ENCODE measurements around the gene STK32B. TPM values are rescaled to one million over a fixed set of nuclear protein-coding genes. Genes with fewer than 3 reads are reported as not detected.

Gene STK32B
- polyA plus RNA-seq, 2 of the 4 experiments (the other 2 are of a cell fraction): 7.6 to 12.1 TPM

GRCh38 chr4:5357870-5358269, 306.6 kb downstream of the STK32B start:
- no peak for TF ChIP-seq ZNF302 (CRISPR knock-in tag; IDR thresholded peaks at IDR 0.05)
- TF ChIP-seq RAD21 (conservative IDR thresholded peaks at IDR 0.05 in 1 of 2, IDR thresholded peaks at IDR 0.05 in 1 of 2): no peak
- TF ChIP-seq TFCP2L1 (CRISPR knock-in tag; IDR thresholded peaks at IDR 0.05): no peak
- TF ChIP-seq PBX3 (IDR thresholded peaks at IDR 0.05): no peak
- TF ChIP-seq RARB (CRISPR knock-in tag; IDR thresholded peaks at IDR 0.05): no peak
- no peak for TF ChIP-seq POLR2A (IDR thresholded peaks at IDR 0.05; ENCODE audit: low read length)
- TF ChIP-seq EHF (CRISPR knock-in tag; IDR thresholded peaks at IDR 0.05): no peak
- no peak for TF ChIP-seq HEYL (CRISPR knock-in tag; IDR thresholded peaks at IDR 0.05)
- WGBS (ENCODE audit: missing lambda C conversion rate): 74% methylated on average over 5 of the region's 5 CpGs
- ATAC-seq: no peak
- no peak overlapping the region for H3K4me3 ChIP-seq
- H3K4me1 ChIP-seq: no peaks in the 10 kb centered on the region
- FAIRE-seq: no peak
- no peaks in the 10 kb centered on the region for H3K9me3 ChIP-seq
- CTCF ChIA-PET: no interaction called here
- no peak overlapping the region for H3K4me2 ChIP-seq
- POLR2A ChIA-PET: no interaction called here
- H3K27ac ChIP-seq: no peak overlapping the region
- no peak for DNase-seq (ENCODE audit: low read depth in 1 of 2, low spot score in 1 of 2)

DNA sequence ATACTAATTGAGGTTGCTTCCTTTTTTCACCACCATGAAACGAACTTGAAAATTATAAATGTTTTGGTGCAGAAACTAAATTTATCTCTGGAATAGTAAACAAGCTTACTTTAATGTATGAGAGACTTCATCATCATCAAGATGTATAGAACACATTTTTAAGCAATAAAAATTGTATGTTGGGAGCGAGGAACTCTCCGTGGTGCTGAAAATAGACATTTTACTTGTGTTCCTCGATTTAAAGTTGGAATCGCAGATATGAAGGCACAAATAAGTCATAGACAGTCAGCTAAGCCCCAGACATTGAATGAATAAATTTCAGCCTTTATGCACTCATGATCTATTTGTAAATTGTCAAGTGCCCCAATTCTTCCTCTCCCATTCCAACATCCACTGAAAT, 310.7 kb downstream of the STK32B start:
- ChIA-PET CTCF (interaction anchor here (1.2 to 1.8 kb wide), 3 partner anchors 38 to 311 kb away, joined by 3 to 4 read pairs (median 3); partner anchors contain the start of gene STK32B), POLR2A (no interaction called here)
- Histone ChIP-seq H3K27ac (no peak overlapping the region), H3K4me2 (no peak overlapping the region), H3K4me3 (no peak overlapping the region), H3K4me1 (peaks cover 25% of the 10 kb centered on the region), H3K9me3 (no peaks in the 10 kb centered on the region)
- no peak for DNase-seq (ENCODE audit: low read depth in 1 of 2, low spot score in 1 of 2)
- TF ChIP-seq, protein P1, sequence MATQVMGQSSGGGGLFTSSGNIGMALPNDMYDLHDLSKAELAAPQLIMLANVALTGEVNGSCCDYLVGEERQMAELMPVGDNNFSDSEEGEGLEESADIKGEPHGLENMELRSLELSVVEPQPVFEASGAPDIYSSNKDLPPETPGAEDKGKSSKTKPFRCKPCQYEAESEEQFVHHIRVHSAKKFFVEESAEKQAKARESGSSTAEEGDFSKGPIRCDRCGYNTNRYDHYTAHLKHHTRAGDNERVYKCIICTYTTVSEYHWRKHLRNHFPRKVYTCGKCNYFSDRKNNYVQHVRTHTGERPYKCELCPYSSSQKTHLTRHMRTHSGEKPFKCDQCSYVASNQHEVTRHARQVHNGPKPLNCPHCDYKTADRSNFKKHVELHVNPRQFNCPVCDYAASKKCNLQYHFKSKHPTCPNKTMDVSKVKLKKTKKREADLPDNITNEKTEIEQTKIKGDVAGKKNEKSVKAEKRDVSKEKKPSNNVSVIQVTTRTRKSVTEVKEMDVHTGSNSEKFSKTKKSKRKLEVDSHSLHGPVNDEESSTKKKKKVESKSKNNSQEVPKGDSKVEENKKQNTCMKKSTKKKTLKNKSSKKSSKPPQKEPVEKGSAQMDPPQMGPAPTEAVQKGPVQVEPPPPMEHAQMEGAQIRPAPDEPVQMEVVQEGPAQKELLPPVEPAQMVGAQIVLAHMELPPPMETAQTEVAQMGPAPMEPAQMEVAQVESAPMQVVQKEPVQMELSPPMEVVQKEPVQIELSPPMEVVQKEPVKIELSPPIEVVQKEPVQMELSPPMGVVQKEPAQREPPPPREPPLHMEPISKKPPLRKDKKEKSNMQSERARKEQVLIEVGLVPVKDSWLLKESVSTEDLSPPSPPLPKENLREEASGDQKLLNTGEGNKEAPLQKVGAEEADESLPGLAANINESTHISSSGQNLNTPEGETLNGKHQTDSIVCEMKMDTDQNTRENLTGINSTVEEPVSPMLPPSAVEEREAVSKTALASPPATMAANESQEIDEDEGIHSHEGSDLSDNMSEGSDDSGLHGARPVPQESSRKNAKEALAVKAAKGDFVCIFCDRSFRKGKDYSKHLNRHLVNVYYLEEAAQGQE (IDR thresholded peaks at IDR 0.05): peak; percentile 94
- TF ChIP-seq, protein P2, sequence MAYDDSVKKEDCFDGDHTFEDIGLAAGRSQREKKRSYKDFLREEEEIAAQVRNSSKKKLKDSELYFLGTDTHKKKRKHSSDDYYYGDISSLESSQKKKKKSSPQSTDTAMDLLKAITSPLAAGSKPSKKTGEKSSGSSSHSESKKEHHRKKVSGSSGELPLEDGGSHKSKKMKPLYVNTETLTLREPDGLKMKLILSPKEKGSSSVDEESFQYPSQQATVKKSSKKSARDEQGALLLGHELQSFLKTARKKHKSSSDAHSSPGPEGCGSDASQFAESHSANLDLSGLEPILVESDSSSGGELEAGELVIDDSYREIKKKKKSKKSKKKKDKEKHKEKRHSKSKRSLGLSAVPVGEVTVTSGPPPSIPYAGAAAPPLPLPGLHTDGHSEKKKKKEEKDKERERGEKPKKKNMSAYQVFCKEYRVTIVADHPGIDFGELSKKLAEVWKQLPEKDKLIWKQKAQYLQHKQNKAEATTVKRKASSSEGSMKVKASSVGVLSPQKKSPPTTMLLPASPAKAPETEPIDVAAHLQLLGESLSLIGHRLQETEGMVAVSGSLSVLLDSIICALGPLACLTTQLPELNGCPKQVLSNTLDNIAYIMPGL (CRISPR knock-in tag; IDR thresholded peaks at IDR 0.05; ENCODE audit: borderline replicate concordance): no peak
- TF ChIP-seq RNF2 (IDR thresholded peaks at IDR 0.05; ENCODE audit: borderline replicate concordance, low read depth): no peak
- TF ChIP-seq HOXB13 (CRISPR knock-in tag; IDR thresholded peaks at IDR 0.05; ENCODE audit: low read depth): no peak
- no peak for TF ChIP-seq HES2 (IDR thresholded peaks at IDR 0.05)
- no peak for TF ChIP-seq FOSB (CRISPR knock-in tag; IDR thresholded peaks at IDR 0.05)
- no peak for TF ChIP-seq POLR2AphosphoS2 (conservative IDR thresholded peaks at IDR 0.05; ENCODE audit: low read length)
- peak; percentile 77; the same call in 1 of the 2 replicates for TF ChIP-seq EHMT2 (IDR thresholded peaks at IDR 0.05; ENCODE audit: low read depth)
- no peak for FAIRE-seq
- WGBS (ENCODE audit: missing lambda C conversion rate): 83% methylated on average over 5 of the region's 5 CpGs
- no peak for ATAC-seq

- ChIA-PET POLR2A (no interaction called here), CTCF (interaction anchor here (1.3 kb wide), 1 partner anchor 314 kb away, joined by 3 read pairs; no protein-coding TSS in a partner anchor)
- TF ChIP-seq ESRRA (IDR thresholded peaks at IDR 0.05; ENCODE audit: borderline replicate concordance, low read length) (no peak), RCOR1 (IDR thresholded peaks at IDR 0.05; ENCODE audit: low read depth, low read length) (no peak)
- ATAC-seq (no peak), FAIRE-seq (no peak), DNase-seq (ENCODE audit: low read depth in 1 of 2, low spot score in 1 of 2) (no peak)
- Histone ChIP-seq H3K9me3 (no peaks in the 10 kb centered on the region), H3K4me3 (no peak overlapping the region), H3K4me2 (no peak overlapping the region; the same call in 2 of the 3 replicates), H3K4me1 (peaks cover 45% of the 10 kb centered on the region), H3K27ac (peak overlapping the region; percentile 72 to 73; a peak in 5 of 6 replicates)
- WGBS (ENCODE audit: missing lambda C conversion rate): 92% methylated on average over 3 of the region's 3 CpGs
Observed at GRCh38 chr4:5364406-5364805, 313.1 kb downstream of the STK32B start.

Data from A549 (cell line).